H1 (cell line): ENCODE data around the gene RERG. TPM values are rescaled to one million over a fixed set of nuclear protein-coding genes. Genes with fewer than 3 reads are reported as not detected.

Experiments used
- ASH2L ChIP-seq: fragments of 200-600, 300-600 bp; sonication (generic); IDR thresholded peaks from one replicate; pipeline ENCODE4 v1.7.1; 2017; ENCODE audit warnings: low read length
- BRCA1 ChIP-seq: IDR thresholded peaks from 2 replicates; pipeline ENCODE4 v1.6.1; 2012; ENCODE audit warnings: low read depth, low read length, improper control_type of control experiment
- GABPA ChIP-seq: IDR thresholded peaks from 2 replicates; pipeline ENCODE4 v1.6.1; 2011; ENCODE audit warnings: mild to moderate bottlenecking, low read length, moderate library complexity, borderline replicate concordance; ENCODE audit not compliant: insufficient read depth
- POU5F1 ChIP-seq: IDR thresholded peaks from 2 replicates; pipeline ENCODE4 v1.6.1; 2011; ENCODE audit warnings: low read depth, mild to moderate bottlenecking, low read length, moderate library complexity
- RFX5 ChIP-seq: IDR thresholded peaks from 2 replicates; pipeline ENCODE4 v1.6.1; 2011; ENCODE audit warnings: low read depth, low read length, improper control_type of control experiment, borderline replicate concordance
- SIN3A ChIP-seq, 2 experiments: IDR thresholded peaks in 1 of 2; conservative IDR thresholded peaks in 1 of 2; 2 replicates each; pipeline ENCODE4 v1.6.1; 2011 to 2012; ENCODE audit warnings: low read length in 2 of 2, improper control_type of control experiment in 1 of 2, low read depth in 1 of 2, mild to moderate bottlenecking in 1 of 2
- SIX5 ChIP-seq: IDR thresholded peaks from 2 replicates; pipeline ENCODE4 v1.6.1; 2011; ENCODE audit warnings: mild to moderate bottlenecking, low read depth, low read length
- TAF1 ChIP-seq: IDR thresholded peaks from 2 replicates; pipeline ENCODE4 v1.6.1; 2011; ENCODE audit warnings: mild to moderate bottlenecking, low read depth, low read length
- polyA plus RNA-seq, 7 experiments: library from polyadenylated mRNA; depleted of rRNA in 3 of 7; stranded (reverse) in 5 of 7; unstranded in 2 of 7; fragments of >200 nt in 5 of 7; fragments of 200-250 nt in 2 of 7; gene quantifications; 1 replicate in 5 of 7; 2 replicates in 1 of 7; 4 replicates in 1 of 7; pipeline versions ENCODE4 v1.2.1 to v1.2.3, GENCODE V29; 2011 to 2013; ENCODE audit warnings: missing spikeins in 2 of 7, mixed read lengths in 2 of 7
- total RNA-seq: library from RNA; stranded (reverse); fragmentation: NEBNext Ultra II Directional; extraction: Animal tissue kit (Norgen Biotek cat#: 25700); gene quantifications from 2 replicates; pipeline ENCODE4 v1.2.1, GENCODE V29; 2021
- TF ChIP-seq, protein P1 (sequence below): fragments of 300-600 bp; sonication (generic); IDR thresholded peaks from 2 replicates; pipeline ENCODE4 v1.7.1; 2012; ENCODE audit warnings: low read length, moderate library complexity, mild to moderate bottlenecking, inconsistent platforms; ENCODE audit not compliant: insufficient replicate concordance

The RERG gene
- total and polyA plus RNA-seq, 2 of the 8 experiments (the other 6 are each of a cell fraction or from before 2014, with no cell fraction given) = 0.12 to 0.86 TPM

DNA sequence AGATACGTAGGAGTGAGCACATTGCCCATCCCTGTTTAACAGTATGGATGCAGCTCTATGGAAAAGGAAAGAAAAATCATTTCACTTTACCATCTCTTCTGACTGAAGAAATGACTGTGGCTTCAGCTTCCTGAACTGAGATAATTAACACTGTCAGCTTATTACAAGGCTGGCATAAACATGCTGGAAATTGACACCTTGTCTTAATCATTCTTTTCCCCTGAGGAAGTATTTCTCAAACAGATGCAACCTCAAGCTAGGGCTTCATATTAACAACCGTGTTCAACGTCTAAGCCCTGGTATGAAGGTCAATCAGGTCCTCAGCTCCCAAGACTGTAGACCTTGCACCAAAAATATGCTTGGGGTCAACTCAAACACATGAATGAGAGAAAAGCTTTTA is 25.0 kb downstream of the RERG start (continued):
- TF ChIP-seq, protein P1, sequence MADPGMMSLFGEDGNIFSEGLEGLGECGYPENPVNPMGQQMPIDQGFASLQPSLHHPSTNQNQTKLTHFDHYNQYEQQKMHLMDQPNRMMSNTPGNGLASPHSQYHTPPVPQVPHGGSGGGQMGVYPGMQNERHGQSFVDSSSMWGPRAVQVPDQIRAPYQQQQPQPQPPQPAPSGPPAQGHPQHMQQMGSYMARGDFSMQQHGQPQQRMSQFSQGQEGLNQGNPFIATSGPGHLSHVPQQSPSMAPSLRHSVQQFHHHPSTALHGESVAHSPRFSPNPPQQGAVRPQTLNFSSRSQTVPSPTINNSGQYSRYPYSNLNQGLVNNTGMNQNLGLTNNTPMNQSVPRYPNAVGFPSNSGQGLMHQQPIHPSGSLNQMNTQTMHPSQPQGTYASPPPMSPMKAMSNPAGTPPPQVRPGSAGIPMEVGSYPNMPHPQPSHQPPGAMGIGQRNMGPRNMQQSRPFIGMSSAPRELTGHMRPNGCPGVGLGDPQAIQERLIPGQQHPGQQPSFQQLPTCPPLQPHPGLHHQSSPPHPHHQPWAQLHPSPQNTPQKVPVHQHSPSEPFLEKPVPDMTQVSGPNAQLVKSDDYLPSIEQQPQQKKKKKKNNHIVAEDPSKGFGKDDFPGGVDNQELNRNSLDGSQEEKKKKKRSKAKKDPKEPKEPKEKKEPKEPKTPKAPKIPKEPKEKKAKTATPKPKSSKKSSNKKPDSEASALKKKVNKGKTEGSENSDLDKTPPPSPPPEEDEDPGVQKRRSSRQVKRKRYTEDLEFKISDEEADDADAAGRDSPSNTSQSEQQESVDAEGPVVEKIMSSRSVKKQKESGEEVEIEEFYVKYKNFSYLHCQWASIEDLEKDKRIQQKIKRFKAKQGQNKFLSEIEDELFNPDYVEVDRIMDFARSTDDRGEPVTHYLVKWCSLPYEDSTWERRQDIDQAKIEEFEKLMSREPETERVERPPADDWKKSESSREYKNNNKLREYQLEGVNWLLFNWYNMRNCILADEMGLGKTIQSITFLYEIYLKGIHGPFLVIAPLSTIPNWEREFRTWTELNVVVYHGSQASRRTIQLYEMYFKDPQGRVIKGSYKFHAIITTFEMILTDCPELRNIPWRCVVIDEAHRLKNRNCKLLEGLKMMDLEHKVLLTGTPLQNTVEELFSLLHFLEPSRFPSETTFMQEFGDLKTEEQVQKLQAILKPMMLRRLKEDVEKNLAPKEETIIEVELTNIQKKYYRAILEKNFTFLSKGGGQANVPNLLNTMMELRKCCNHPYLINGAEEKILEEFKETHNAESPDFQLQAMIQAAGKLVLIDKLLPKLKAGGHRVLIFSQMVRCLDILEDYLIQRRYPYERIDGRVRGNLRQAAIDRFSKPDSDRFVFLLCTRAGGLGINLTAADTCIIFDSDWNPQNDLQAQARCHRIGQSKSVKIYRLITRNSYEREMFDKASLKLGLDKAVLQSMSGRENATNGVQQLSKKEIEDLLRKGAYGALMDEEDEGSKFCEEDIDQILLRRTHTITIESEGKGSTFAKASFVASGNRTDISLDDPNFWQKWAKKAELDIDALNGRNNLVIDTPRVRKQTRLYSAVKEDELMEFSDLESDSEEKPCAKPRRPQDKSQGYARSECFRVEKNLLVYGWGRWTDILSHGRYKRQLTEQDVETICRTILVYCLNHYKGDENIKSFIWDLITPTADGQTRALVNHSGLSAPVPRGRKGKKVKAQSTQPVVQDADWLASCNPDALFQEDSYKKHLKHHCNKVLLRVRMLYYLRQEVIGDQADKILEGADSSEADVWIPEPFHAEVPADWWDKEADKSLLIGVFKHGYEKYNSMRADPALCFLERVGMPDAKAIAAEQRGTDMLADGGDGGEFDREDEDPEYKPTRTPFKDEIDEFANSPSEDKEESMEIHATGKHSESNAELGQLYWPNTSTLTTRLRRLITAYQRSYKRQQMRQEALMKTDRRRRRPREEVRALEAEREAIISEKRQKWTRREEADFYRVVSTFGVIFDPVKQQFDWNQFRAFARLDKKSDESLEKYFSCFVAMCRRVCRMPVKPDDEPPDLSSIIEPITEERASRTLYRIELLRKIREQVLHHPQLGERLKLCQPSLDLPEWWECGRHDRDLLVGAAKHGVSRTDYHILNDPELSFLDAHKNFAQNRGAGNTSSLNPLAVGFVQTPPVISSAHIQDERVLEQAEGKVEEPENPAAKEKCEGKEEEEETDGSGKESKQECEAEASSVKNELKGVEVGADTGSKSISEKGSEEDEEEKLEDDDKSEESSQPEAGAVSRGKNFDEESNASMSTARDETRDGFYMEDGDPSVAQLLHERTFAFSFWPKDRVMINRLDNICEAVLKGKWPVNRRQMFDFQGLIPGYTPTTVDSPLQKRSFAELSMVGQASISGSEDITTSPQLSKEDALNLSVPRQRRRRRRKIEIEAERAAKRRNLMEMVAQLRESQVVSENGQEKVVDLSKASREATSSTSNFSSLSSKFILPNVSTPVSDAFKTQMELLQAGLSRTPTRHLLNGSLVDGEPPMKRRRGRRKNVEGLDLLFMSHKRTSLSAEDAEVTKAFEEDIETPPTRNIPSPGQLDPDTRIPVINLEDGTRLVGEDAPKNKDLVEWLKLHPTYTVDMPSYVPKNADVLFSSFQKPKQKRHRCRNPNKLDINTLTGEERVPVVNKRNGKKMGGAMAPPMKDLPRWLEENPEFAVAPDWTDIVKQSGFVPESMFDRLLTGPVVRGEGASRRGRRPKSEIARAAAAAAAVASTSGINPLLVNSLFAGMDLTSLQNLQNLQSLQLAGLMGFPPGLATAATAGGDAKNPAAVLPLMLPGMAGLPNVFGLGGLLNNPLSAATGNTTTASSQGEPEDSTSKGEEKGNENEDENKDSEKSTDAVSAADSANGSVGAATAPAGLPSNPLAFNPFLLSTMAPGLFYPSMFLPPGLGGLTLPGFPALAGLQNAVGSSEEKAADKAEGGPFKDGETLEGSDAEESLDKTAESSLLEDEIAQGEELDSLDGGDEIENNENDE = no peak
- no peak for TF ChIP-seq BRCA1
- TF ChIP-seq ASH2L = no peak
- TF ChIP-seq RFX5 = no peak
- no peak for TF ChIP-seq SIX5
- no peak for TF ChIP-seq POU5F1
- no peak for TF ChIP-seq TAF1
- TF ChIP-seq GABPA = no peak
- no peak for TF ChIP-seq SIN3A (conservative IDR thresholded peaks at IDR 0.05 in 1 of 2, IDR thresholded peaks at IDR 0.05 in 1 of 2; ENCODE audit: low read depth in 1 of 2, low read length in 2 of 2)
